ENCODE data around the gene BICC1. TPM values are rescaled to one million over a fixed set of nuclear protein-coding genes. Genes with fewer than 3 reads are reported as not detected.

Gene BICC1
- total RNA-seq, 2 donors from 2014 or later, result 35.3 to 42.0 TPM

DNA sequence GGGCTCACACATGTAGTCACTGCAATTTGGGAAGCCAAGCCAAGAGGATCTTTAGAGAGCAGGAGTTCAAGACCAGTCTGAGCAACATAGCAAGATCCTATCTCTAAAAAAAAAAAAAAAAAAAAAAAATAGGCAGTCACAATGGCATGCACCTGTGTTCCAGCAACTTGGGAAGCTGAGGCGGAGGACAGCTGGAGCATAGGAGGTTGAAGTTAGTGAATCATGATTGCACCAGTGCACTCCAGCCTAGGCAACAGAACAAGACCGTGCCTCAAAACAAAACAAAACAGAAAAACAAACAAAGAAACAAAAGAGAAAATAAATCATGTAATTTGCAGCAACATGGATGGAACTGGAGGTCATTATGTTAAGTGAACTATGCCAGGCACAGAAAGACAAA lies 33.6 kb upstream of the BICC1 start:
- H3K27ac ChIP-seq, result no peak overlapping the region
- no peak for TF ChIP-seq POLR2A (IDR thresholded peaks at IDR 0.05)
- TF ChIP-seq, protein P1, sequence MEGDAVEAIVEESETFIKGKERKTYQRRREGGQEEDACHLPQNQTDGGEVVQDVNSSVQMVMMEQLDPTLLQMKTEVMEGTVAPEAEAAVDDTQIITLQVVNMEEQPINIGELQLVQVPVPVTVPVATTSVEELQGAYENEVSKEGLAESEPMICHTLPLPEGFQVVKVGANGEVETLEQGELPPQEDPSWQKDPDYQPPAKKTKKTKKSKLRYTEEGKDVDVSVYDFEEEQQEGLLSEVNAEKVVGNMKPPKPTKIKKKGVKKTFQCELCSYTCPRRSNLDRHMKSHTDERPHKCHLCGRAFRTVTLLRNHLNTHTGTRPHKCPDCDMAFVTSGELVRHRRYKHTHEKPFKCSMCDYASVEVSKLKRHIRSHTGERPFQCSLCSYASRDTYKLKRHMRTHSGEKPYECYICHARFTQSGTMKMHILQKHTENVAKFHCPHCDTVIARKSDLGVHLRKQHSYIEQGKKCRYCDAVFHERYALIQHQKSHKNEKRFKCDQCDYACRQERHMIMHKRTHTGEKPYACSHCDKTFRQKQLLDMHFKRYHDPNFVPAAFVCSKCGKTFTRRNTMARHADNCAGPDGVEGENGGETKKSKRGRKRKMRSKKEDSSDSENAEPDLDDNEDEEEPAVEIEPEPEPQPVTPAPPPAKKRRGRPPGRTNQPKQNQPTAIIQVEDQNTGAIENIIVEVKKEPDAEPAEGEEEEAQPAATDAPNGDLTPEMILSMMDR (IDR thresholded peaks at IDR 0.05), result no peak
- 84 to 89% methylated on average over 2 of the region's 2 CpGs for WGBS, 2 donors
- H3K9me3 ChIP-seq, result no peaks in the 10 kb centered on the region
- DNase-seq (no peak), ATAC-seq (no peak)
- intact Hi-C loops (cut with DNase I), result no loop called here
- no peaks in the 10 kb centered on the region for H3K4me1 ChIP-seq
- H3K36me3 ChIP-seq (replicated peaks in 1 of 2; ENCODE audit: insufficient read depth in 1 of 2, low read depth in 2 of 2), result no peaks in the 10 kb centered on the region
- H3K4me3 ChIP-seq, result no peak overlapping the region
- H3K27me3 ChIP-seq, result no peaks in the 10 kb centered on the region

DNA sequence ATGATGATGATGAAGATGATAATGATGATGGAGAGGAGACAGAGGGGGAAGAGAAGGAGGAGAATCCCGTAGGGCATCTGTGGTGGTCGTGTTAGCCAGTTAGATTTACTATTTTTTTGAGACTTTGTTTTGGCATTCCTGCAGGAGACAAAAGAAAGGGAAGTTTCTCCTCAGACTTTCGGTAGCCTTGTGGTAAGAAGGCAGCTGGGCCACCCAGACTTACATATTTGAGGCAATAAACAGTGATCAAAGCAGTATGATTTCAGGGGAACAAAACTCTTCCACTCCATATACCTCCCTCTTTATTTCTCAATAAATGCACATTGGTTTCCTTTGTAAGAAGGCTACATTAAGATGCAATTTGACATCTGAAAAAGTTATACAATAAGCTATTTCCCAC lies 32.4 kb upstream of the BICC1 start:
- TF ChIP-seq, protein P1 (IDR thresholded peaks at IDR 0.05), result no peak
- TF ChIP-seq POLR2A (IDR thresholded peaks at IDR 0.05), result no peak
- Histone ChIP-seq H3K4me1 (no peaks in the 10 kb centered on the region), H3K27ac (no peak overlapping the region), H3K27me3 (no peaks in the 10 kb centered on the region), H3K36me3 (replicated peaks in 1 of 2; ENCODE audit: insufficient read depth in 1 of 2, low read depth in 2 of 2) (no peaks in the 10 kb centered on the region), H3K4me3 (no peak overlapping the region), H3K9me3 (no peaks in the 10 kb centered on the region)
- intact Hi-C loops (cut with DNase I), result no loop called here
- 71 to 81% methylated on average over 3 of the region's 3 CpGs for WGBS, 2 donors
- DNase-seq (no peak), ATAC-seq (no peak)

DNA sequence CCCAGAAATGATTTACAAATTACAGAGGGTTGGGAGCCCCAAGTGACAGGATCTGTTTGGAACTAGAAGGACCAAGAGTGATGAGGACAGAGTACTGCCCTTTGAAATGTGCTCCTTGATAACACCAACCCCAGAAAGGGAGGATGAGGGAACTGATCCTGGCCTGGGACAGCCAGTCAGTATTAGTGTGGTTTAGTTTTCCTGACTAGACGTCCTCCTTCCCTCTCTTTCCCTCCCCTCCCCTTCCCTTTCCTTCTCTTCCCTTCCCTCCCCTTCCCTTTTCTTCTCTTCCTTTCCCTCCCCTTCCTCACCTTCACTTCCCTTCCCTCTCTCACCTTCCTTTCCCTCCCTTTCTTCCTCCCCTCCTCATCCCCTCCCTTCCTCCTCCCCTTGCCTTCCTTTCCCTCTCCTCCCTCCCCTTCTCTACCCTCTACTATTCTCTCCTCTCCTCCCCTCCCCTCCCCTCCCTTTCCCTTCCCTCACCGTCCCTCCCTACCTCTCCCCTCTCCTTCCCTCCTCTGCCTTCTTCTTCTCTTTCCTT lies 31.0 kb upstream of the BICC1 start:
- Histone ChIP-seq H3K4me3 (no peak overlapping the region), H3K4me1 (no peaks in the 10 kb centered on the region), H3K36me3 (replicated peaks in 1 of 2; ENCODE audit: insufficient read depth in 1 of 2, low read depth in 2 of 2) (no peaks in the 10 kb centered on the region), H3K27ac (no peak overlapping the region), H3K27me3 (no peaks in the 10 kb centered on the region), H3K9me3 (no peaks in the 10 kb centered on the region)
- ATAC-seq, result no peak
- no peak for DNase-seq
- WGBS, 2 donors, result 63 to 82% methylated on average over 1 to 2 of the region's 2 CpGs
- no peak for TF ChIP-seq POLR2A (IDR thresholded peaks at IDR 0.05)
- TF ChIP-seq, protein P1 (IDR thresholded peaks at IDR 0.05), result no peak
- intact Hi-C loops (cut with DNase I), result no loop called here

DNA sequence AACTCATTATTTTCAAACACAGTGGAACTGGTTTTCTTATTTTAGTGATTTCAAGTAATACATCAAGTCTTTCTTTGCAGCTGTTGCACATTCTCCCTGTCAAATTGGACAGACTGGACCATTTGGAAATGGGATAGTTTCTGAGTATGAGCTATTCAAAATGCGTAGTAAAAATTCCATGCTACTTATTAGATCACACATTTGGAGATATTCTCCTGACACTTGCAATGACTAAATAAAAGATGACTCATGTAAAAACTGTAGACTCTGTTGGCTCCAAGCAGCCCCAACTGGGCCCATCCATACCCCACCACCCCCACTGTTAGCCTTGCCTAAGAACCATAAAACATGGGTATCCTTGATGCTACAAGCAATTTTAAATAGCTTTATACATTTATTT lies 25.9 kb upstream of the BICC1 start:
- ATAC-seq, result no peak
- Histone ChIP-seq H3K27me3 (no peaks in the 10 kb centered on the region), H3K9me3 (no peaks in the 10 kb centered on the region), H3K4me1 (no peaks in the 10 kb centered on the region), H3K36me3 (replicated peaks in 1 of 2; ENCODE audit: insufficient read depth in 1 of 2, low read depth in 2 of 2) (no peaks in the 10 kb centered on the region), H3K27ac (no peak overlapping the region), H3K4me3 (no peak overlapping the region)
- intact Hi-C loops (cut with DNase I), result no loop called here
- 88 to 96% methylated on average over 1 of the region's 1 CpG for WGBS, 2 donors
- DNase-seq, result no peak
- TF ChIP-seq, protein P1 (IDR thresholded peaks at IDR 0.05), result no peak
- TF ChIP-seq POLR2A (IDR thresholded peaks at IDR 0.05), result no peak

DNA sequence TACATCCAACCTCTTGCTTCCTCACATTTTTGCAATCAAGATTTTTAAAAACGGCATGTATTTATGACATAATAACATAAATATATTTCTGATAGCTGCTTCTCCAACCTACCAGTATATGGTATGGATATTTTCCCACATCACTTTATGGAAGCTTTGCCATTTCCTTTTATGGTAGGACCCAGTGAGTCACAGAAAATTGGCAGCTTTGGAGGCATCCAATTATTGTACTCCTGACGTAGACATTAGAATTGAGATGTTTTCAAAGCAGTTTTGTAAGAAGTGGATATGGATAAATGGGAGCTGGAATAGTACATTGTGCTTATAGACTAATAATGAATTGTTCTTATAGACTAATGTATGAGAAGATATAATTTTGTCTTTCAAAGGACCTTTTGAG lies 23.8 kb upstream of the BICC1 start:
- intact Hi-C loops (cut with DNase I), result no loop called here
- H3K36me3 ChIP-seq (replicated peaks in 1 of 2; ENCODE audit: insufficient read depth in 1 of 2, low read depth in 2 of 2), result no peaks in the 10 kb centered on the region
- TF ChIP-seq POLR2A (IDR thresholded peaks at IDR 0.05), result no peak
- TF ChIP-seq, protein P1 (IDR thresholded peaks at IDR 0.05), result no peak
- no peak overlapping the region for H3K4me3 ChIP-seq
- no peaks in the 10 kb centered on the region for H3K4me1 ChIP-seq
- no peak for ATAC-seq
- 68 to 72% methylated on average over 2 of the region's 2 CpGs for WGBS, 2 donors
- no peaks in the 10 kb centered on the region for H3K9me3 ChIP-seq
- H3K27me3 ChIP-seq, result no peaks in the 10 kb centered on the region
- no peak for DNase-seq
- H3K27ac ChIP-seq, result no peak overlapping the region
